Mesodermal cell (in vitro differentiated cells): ENCODE measurements around the gene ABL2.
"Not testable (repeated sequence)": the region's sequence is repeated elsewhere in the genome, so short reads cannot be mapped to it uniquely, and the experiment has no call there.

Source experiments
- H3K27ac ChIP-seq: 2 replicates; pipeline ENCODE4 v1.7.0; 2013; ENCODE audit warnings: mild to moderate bottlenecking, low read depth, low read length, moderate library complexity; ENCODE audit not compliant: severe bottlenecking
- H3K36me3 ChIP-seq: 2 replicates; pipeline ENCODE4 v1.7.1; 2013; ENCODE audit warnings: mild to moderate bottlenecking, low read length, moderate library complexity; ENCODE audit not compliant: control insufficient read depth, insufficient read depth
- H3K4me1 ChIP-seq: one replicate; pipeline ENCODE4 v1.7.1; 2013; ENCODE audit warnings: mild to moderate bottlenecking, low read length; ENCODE audit not compliant: insufficient read depth, control insufficient read depth, poor library complexity, severe bottlenecking
- H3K4me3 ChIP-seq: 2 replicates; pipeline ENCODE4 v1.7.0; 2013; ENCODE audit warnings: low read length, control low read depth, mild to moderate bottlenecking; ENCODE audit not compliant: insufficient read depth, poor library complexity, severe bottlenecking; ENCODE audit errors: extremely low read depth
- H3K9me3 ChIP-seq: 2 replicates; pipeline ENCODE4 v1.7.1; 2013; ENCODE audit warnings: mild to moderate bottlenecking, low read length, moderate library complexity; ENCODE audit not compliant: control insufficient read depth
- WGBS, 2 experiments: methylation state at CpG; one replicate each; pipeline ENCODE4 v1.1.5; 2013; ENCODE audit warnings: missing lambda C conversion rate in 2 of 2; ENCODE audit not compliant: insufficient coverage in 2 of 2; 5-methylcytosine and 5-hydroxymethylcytosine counted together

The ABL2 gene

DNA sequence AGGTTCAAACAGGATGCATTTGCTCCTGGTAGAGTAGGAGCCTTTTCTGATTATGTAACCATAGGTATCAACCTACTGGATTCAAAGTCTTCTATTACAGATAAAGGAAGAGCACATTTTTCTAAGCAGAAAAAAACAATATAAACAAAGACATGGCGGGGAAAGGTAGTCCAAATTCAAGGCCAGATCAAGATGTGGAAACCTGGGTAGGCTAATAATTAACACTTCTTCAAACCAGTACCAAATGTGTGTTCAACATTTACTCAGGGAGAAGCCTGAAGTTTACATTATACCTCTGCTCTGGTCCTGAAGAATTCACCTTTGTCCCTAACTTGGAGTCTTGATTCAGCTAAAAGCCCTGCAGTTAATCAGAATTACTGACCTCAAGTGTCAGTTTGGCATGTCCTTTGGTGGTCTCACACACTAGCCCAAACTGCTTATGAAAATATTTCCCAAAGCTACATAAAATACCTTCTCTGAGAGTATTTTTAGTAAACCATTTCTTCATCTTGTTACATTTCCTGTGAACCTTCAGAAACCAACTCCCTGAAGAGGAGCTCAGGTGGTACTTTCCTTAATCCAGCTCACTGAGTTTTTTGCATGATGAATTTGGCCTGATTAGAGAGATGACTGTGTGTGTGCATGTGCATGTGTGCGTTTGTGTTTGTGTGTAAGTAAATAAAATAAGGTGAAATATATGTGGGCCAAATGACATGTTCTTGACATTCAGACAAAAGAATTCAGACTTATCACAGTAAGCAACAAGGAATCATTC lies 77.4 kb downstream of the ABL2 start:
- H3K36me3 ChIP-seq = peaks cover 9% of the 10 kb centered on the region
- no peaks in the 10 kb centered on the region for H3K9me3 ChIP-seq
- 80% methylated on average over 1 of the region's 2 CpGs; no CpG with 5 or more reads in 1 of the 2 experiments for WGBS, 2 experiments
- H3K27ac ChIP-seq = no peak overlapping the region
- no peak overlapping the region for H3K4me3 ChIP-seq
- H3K4me1 ChIP-seq = no peaks in the 10 kb centered on the region

- Histone ChIP-seq H3K36me3 (peaks cover 9% of the 10 kb centered on the region), H3K9me3 (no peaks in the 10 kb centered on the region), H3K27ac (no peak overlapping the region), H3K4me3 (no peak overlapping the region), H3K4me1 (no peaks in the 10 kb centered on the region)
- 100% methylated on average over 1 of the region's 1 CpG; no CpG with 5 or more reads in 1 of the 2 experiments for WGBS, 2 experiments
Observed at GRCh38 chr1:179146911-179147310, 82.6 kb downstream of the ABL2 start.

- no peak overlapping the region for H3K27ac ChIP-seq
- peaks cover 9% of the 10 kb centered on the region for H3K36me3 ChIP-seq
- H3K4me3 ChIP-seq = no peak overlapping the region
- no peaks in the 10 kb centered on the region for H3K9me3 ChIP-seq
- no peaks in the 10 kb centered on the region for H3K4me1 ChIP-seq
- 92 to 94% methylated on average over 3 to 4 of the region's 5 CpGs for WGBS, 2 experiments
Observed at GRCh38 chr1:179146476-179146875, 83.0 kb downstream of the ABL2 start.

GRCh38 chr1:179145521-179145920 lies 84.0 kb downstream of the ABL2 start:
- H3K27ac ChIP-seq = no peak overlapping the region
- WGBS, 2 experiments = 95 to 97% methylated on average over 3 of the region's 3 CpGs
- H3K4me1 ChIP-seq = no peaks in the 10 kb centered on the region
- H3K36me3 ChIP-seq = peaks cover 14% of the 10 kb centered on the region
- H3K9me3 ChIP-seq = no peaks in the 10 kb centered on the region
- H3K4me3 ChIP-seq = no peak overlapping the region

DNA sequence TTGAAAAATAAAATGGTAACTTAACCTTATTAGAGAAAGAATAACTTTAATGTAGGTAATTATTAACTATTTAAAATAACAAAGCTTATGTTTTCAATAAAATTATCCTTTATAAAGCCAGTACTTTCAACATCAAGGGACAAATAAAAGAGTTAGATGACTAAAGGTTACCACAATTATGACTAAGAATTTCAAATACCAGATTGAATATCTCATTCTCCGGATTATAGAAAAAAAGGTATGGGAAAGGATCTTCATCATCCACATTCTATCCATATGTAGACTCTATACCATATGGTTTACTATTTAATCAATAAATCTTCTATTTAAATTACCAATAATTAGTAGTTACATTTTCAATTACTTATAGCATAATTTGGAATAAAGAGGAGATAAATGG lies 84.9 kb downstream of the ABL2 start:
- WGBS, 2 experiments = no CpG with 5 or more reads among the region's 1 CpG
- H3K27ac ChIP-seq = no peak overlapping the region

GRCh38 chr1:179143322-179143721 lies 86.2 kb downstream of the ABL2 start:
- H3K9me3 ChIP-seq = peaks cover 7% of the 10 kb centered on the region
- peaks cover 27% of the 10 kb centered on the region for H3K36me3 ChIP-seq
- no CpG with 5 or more reads among the region's 3 CpGs for WGBS, 2 experiments
- H3K4me1 ChIP-seq = no peaks in the 10 kb centered on the region
- peak overlapping the region; percentile 82 for H3K27ac ChIP-seq
- H3K4me3 ChIP-seq = no peak overlapping the region

More for the DNA sequence above, 84.9 kb downstream of the ABL2 start:
- Histone ChIP-seq H3K4me1 (no peaks in the 10 kb centered on the region), H3K36me3 (peaks cover 22% of the 10 kb centered on the region), H3K4me3 (no peak overlapping the region), H3K9me3 (peaks cover 3% of the 10 kb centered on the region)

DNA sequence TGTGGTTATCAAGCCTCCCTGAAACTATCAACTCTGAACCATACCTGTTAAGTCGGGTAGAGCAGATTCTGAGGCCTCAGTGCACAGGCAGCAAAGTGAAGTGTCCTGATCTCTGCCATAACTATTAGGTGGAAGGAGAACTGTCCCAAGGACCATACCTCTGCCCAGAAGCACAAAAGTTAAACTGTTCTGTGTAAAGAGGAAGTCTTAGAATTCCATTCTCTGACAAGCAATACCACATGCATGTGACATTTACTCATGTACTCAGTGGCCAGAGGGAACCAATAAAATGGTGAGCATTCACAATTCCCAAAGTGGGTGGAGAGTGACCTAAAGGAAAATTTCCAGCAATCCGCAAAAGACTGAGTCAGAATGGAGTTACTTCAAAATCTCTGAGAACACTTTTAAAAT lies 86.6 kb downstream of the ABL2 start:
- Histone ChIP-seq H3K9me3 (peaks cover 7% of the 10 kb centered on the region), H3K4me1 (no peaks in the 10 kb centered on the region), H3K27ac (peak overlapping the region; percentile 82), H3K4me3 (peak overlapping the region; percentile 36), H3K36me3 (peaks cover 27% of the 10 kb centered on the region)
- no CpG with 5 or more reads among the region's 2 CpGs for WGBS, 2 experiments

GRCh38 chr1:179141592-179142251 lies 87.8 kb downstream of the ABL2 start:
- peaks cover 34% of the 10 kb centered on the region for H3K36me3 ChIP-seq
- H3K9me3 ChIP-seq = peaks cover 7% of the 10 kb centered on the region
- H3K4me3 ChIP-seq = peak overlapping the region; percentile 28
- peak overlapping the region; percentile 82 for H3K27ac ChIP-seq
- H3K4me1 ChIP-seq = no peaks in the 10 kb centered on the region
- WGBS, 2 experiments = 27 to 71% methylated on average over 2 of the region's 4 CpGs

GRCh38 chr1:179138755-179139154 lies 90.7 kb downstream of the ABL2 start:
- H3K27ac ChIP-seq, H3K4me3 ChIP-seq: not testable (repeated sequence)
- WGBS, 2 experiments = 98% methylated on average over 13 to 21 of the region's 21 CpGs

DNA sequence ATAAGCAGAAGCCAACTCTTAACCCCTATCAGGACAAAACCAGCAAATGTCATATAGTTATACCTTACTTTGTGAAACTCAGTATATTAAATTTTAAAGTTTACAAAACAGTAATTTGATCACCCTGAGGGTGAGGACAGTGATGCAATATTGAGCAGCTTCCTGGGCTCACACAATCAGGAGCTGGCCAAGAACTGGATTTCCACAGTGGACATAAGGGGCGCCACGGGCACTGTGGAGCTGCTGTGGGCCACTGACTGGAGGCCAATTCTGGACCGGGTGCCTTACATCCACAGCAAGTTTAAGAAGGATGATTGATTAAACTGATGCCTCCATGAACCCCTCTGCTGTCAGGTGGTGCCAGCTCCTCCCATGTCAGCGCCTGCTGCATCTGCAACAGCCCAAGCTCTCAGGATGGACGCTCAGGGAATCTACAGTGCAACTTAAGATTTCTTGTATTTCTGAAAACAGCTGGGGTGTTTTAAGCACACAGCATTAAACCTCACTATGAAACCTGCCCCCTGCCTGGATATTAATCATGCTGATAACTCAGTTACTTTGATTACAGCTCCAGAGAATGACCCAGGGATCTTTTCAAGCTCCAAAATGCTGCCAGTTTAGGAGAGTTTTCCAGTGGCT lies 91.7 kb downstream of the ABL2 start:
- 91 to 96% methylated on average over 5 of the region's 5 CpGs for WGBS, 2 experiments
- Histone ChIP-seq H3K4me1 (no peaks in the 10 kb centered on the region), H3K27ac (no peak overlapping the region), H3K9me3 (peaks cover 7% of the 10 kb centered on the region), H3K36me3 (peaks cover 40% of the 10 kb centered on the region), H3K4me3 (no peak overlapping the region)

More at GRCh38 chr1:179138755-179139154, 90.7 kb downstream of the ABL2 start:
- not testable (repeated sequence) for H3K9me3 ChIP-seq, H3K4me1 ChIP-seq
- peaks cover 40% of the 10 kb centered on the region for H3K36me3 ChIP-seq
